Neural cell (in vitro differentiated cells): Measurements from ENCODE around the gene SLC44A4.

Experiments used
- EP300 ChIP-seq: fragments of 450-650 bp; conservative IDR thresholded peaks from 2 replicates; pipeline ENCODE4 v1.6.1; 2014; ENCODE audit warnings: antibody characterized with exemption, mild to moderate bottlenecking, moderate library complexity; ENCODE audit not compliant: poor library complexity, severe bottlenecking
- EZH2 ChIP-seq: fragments of 200-600, 300-800 bp; shearing (Covaris generic), sonication (generic); IDR thresholded peaks from 2 replicates; pipeline ENCODE4 v1.6.1; 2014; ENCODE audit warnings: antibody characterized with exemption, low read length, borderline replicate concordance, mild to moderate bottlenecking; ENCODE audit not compliant: insufficient read depth, poor library complexity, severe bottlenecking
- POLR2AphosphoS5 ChIP-seq: IDR thresholded peaks from 2 replicates; pipeline ENCODE4 v1.6.1; 2012
- RAD21 ChIP-seq: fragments of 450-650 bp; conservative IDR thresholded peaks from 2 replicates; pipeline ENCODE4 v1.6.1; 2014; ENCODE audit warnings: antibody characterized with exemption, mild to moderate bottlenecking, moderate library complexity
- TF ChIP-seq, protein P1 (sequence below): fragments of 450-650 bp; IDR thresholded peaks from 2 replicates; pipeline ENCODE4 v1.5.1; 2014; ENCODE audit warnings: antibody characterized with exemption, mild to moderate bottlenecking, moderate library complexity; ENCODE audit not compliant: poor library complexity, severe bottlenecking

DNA sequence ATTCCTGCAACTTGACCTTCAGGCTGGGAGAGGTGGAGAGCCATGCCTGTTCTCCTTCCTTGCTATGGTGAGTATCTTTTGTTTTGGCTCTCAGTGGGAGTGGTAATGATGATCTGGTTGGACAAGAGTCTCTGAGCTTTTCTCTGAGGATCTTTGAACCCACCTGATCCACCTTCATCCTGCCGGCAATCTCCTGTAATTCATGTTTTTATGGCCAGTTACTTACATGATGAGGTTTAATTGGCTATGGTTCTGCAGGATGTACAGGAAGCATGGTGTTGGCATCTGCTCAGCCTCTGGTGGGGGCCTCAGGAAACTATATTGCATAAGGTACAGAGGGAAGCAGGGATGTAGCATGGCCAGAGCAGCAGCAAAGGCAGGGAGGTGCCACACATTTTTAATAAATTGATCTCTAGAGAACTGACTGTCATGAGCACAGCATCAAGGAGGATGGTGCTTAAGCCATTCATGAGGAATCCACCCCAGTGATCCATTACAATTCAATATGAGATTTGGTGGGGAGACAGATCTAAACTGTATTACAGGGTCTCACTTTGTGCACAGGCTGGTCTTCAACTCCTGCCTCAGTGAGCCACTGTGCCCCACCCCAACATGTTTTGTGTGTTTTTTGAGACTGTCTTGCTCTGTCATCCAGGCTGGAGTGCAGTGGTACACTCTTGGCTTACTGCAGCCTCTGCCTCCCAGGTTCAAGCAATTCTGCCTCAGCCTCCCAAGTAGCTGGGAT lies 41.3 kb downstream of the SLC44A4 start:
- TF ChIP-seq, protein P1, sequence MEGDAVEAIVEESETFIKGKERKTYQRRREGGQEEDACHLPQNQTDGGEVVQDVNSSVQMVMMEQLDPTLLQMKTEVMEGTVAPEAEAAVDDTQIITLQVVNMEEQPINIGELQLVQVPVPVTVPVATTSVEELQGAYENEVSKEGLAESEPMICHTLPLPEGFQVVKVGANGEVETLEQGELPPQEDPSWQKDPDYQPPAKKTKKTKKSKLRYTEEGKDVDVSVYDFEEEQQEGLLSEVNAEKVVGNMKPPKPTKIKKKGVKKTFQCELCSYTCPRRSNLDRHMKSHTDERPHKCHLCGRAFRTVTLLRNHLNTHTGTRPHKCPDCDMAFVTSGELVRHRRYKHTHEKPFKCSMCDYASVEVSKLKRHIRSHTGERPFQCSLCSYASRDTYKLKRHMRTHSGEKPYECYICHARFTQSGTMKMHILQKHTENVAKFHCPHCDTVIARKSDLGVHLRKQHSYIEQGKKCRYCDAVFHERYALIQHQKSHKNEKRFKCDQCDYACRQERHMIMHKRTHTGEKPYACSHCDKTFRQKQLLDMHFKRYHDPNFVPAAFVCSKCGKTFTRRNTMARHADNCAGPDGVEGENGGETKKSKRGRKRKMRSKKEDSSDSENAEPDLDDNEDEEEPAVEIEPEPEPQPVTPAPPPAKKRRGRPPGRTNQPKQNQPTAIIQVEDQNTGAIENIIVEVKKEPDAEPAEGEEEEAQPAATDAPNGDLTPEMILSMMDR = no peak
- TF ChIP-seq EP300 (no peak), EZH2 (no peak), POLR2AphosphoS5 (no peak), RAD21 (no peak)
